H1 (cell line): Measurements from ENCODE around the gene KRTAP17-1. TPM values are rescaled to one million over a fixed set of nuclear protein-coding genes. Genes with fewer than 3 reads are reported as not detected.
"Not testable (repeated sequence)": the region's sequence is repeated elsewhere in the genome, so short reads cannot be mapped to it uniquely, and the experiment has no call there.

ENCODE experiments used
- CTCF ChIA-PET: fragments of 300-600 bp; sonication (Branson Sonifier 250); formaldehyde crosslinking; loops from one replicate; lab custom pipeline; 2021; ENCODE audit not compliant: partially characterized antibody; lab: Charles Lee
- POLR2A ChIA-PET: fragments of 300-600 bp; sonication (Branson Sonifier 250); formaldehyde crosslinking; loops from one replicate; lab custom pipeline; 2021; ENCODE audit warnings: inconsistent platforms; ENCODE audit not compliant: partially characterized antibody; lab: Charles Lee
- DNase-seq, 2 experiments: peaks; one replicate each; pipeline versions ENCODE4 v3.0.0 to v3.0.0-alpha.2; 2010 to 2022; ENCODE audit warnings: low spot score in 2 of 2, low read depth in 1 of 2, mixed read lengths in 1 of 2
- FAIRE-seq: peaks from 2 replicates; lab custom pipeline; 2011; peaks lifted over from hg19 to GRCh38; lab: Jason Lieb, UNC
- H2AFZ ChIP-seq: 2 replicates; pipeline ENCODE4 v1.8.1; 2012; ENCODE audit warnings: low read length, inconsistent platforms
- H2AK5ac ChIP-seq: 2 replicates; pipeline ENCODE4 v1.6.1; 2013; ENCODE audit warnings: low read depth, low read length
- H2BK120ac ChIP-seq: replicated peaks from 2 replicates; pipeline ENCODE3; 2013; ENCODE audit warnings: low read depth, low read length, inconsistent platforms
- H2BK12ac ChIP-seq: 2 replicates; pipeline ENCODE4 v1.6.1; 2013; ENCODE audit warnings: low read depth, low read length
- H2BK15ac ChIP-seq: 2 replicates; pipeline ENCODE4 v1.6.1; 2013; ENCODE audit warnings: low read length
- H2BK20ac ChIP-seq: 2 replicates; pipeline ENCODE4 v1.6.1; 2013; ENCODE audit warnings: low read length
- H2BK5ac ChIP-seq: 2 replicates; pipeline ENCODE4 v1.6.1; 2013; ENCODE audit warnings: low read depth, low read length
- H3K14ac ChIP-seq: 2 replicates; pipeline ENCODE4 v1.6.1; 2013; ENCODE audit warnings: inconsistent platforms; ENCODE audit not compliant: insufficient read length
- H3K18ac ChIP-seq: 2 replicates; pipeline ENCODE4 v1.6.1; 2013; ENCODE audit warnings: low read length; ENCODE audit errors: extremely low read depth
- H3K23ac ChIP-seq: 2 replicates; pipeline ENCODE4 v1.6.1; 2013; ENCODE audit warnings: inconsistent platforms; ENCODE audit not compliant: insufficient read length
- H3K23me2 ChIP-seq: 2 replicates; pipeline ENCODE4 v1.6.1; 2013; ENCODE audit warnings: low read depth, low read length
- H3K27ac ChIP-seq: 2 replicates; pipeline ENCODE4 v1.6.1; 2011; ENCODE audit warnings: low read depth, low read length, inconsistent platforms
- H3K27me3 ChIP-seq, 4 experiments: replicated peaks in 1 of 4; 1 replicate in 1 of 4; 2 replicates in 3 of 4; pipeline versions ENCODE4 v1.6.1 to v1.8.1; 2011 to 2013; ENCODE audit warnings: low read length in 3 of 4, mild to moderate bottlenecking in 3 of 4, inconsistent platforms in 2 of 4, mixed read lengths in 2 of 4, moderate library complexity in 1 of 4; ENCODE audit not compliant: control insufficient read depth in 3 of 4, insufficient read depth in 3 of 4; ENCODE audit errors: extremely low read depth in 1 of 4
- H3K36me3 ChIP-seq, 4 experiments: 2 replicates each; pipeline versions ENCODE4 v1.6.1 to v1.8.1; 2011 to 2013; ENCODE audit warnings: mild to moderate bottlenecking in 4 of 4, low read length in 3 of 4, moderate library complexity in 2 of 4, control low read depth in 1 of 4, inconsistent platforms in 1 of 4; ENCODE audit not compliant: insufficient read depth in 4 of 4, control insufficient read depth in 2 of 4
- H3K4ac ChIP-seq: replicated peaks from 2 replicates; pipeline ENCODE3; 2013; ENCODE audit warnings: low read length, low read depth, mixed read lengths, inconsistent platforms; ENCODE audit not compliant: insufficient read length
- H3K4me1 ChIP-seq, 4 experiments: replicated peaks in 1 of 4; 1 replicate in 1 of 4; 2 replicates in 3 of 4; pipeline versions ENCODE4 v1.6.1 to v1.8.1; 2011 to 2013; ENCODE audit warnings: low read length in 3 of 4, inconsistent platforms in 2 of 4, mixed read lengths in 1 of 4; ENCODE audit not compliant: insufficient read depth in 4 of 4, control insufficient read depth in 3 of 4
- H3K4me2 ChIP-seq, 2 experiments: 2 replicates each; pipeline versions ENCODE4 v1.6.1 to v1.8.1; 2011 to 2013; ENCODE audit warnings: low read depth in 2 of 2, low read length in 2 of 2, control low read depth in 1 of 2, inconsistent platforms in 1 of 2, mild to moderate bottlenecking in 1 of 2; ENCODE audit not compliant: insufficient read depth in 1 of 2
- H3K4me3 ChIP-seq, 4 experiments: fragments of 200-600, 300-600 bp in 1 of 4; sonication (generic), shearing (Covaris generic), sonication (Bioruptor Twin) in 1 of 4; 2 replicates each; pipeline versions ENCODE4 v1.5.1 to v1.8.1; 2011 to 2016; ENCODE audit warnings: low read length in 4 of 4, low read depth in 3 of 4, control low read depth in 2 of 4, inconsistent platforms in 2 of 4, mild to moderate bottlenecking in 2 of 4, mixed read lengths in 1 of 4, moderate library complexity in 1 of 4; ENCODE audit not compliant: insufficient read depth in 2 of 4; ENCODE audit errors: extremely low read depth in 1 of 4
- H3K56ac ChIP-seq: replicated peaks from 2 replicates; pipeline ENCODE3; 2013; ENCODE audit warnings: low read depth, mild to moderate bottlenecking, mixed read lengths, low read length, inconsistent platforms; ENCODE audit not compliant: insufficient read length
- H3K79me1 ChIP-seq: 2 replicates; pipeline ENCODE4 v1.6.1; 2013; ENCODE audit warnings: low read depth, low read length, control low read depth
- H3K79me2 ChIP-seq, 2 experiments: 2 replicates each; pipeline versions ENCODE4 v1.6.1 to v1.8.1; 2012 to 2013; ENCODE audit warnings: low read length in 2 of 2, mild to moderate bottlenecking in 2 of 2, inconsistent platforms in 1 of 2; ENCODE audit not compliant: insufficient read depth in 2 of 2, control insufficient read depth in 1 of 2
- H3K9ac ChIP-seq, 4 experiments: replicated peaks in 1 of 4; 1 replicate in 1 of 4; 2 replicates in 3 of 4; pipeline versions ENCODE4 v1.6.1 to v1.8.1; 2011 to 2013; ENCODE audit warnings: low read depth in 3 of 4, low read length in 3 of 4, control low read depth in 2 of 4, mild to moderate bottlenecking in 2 of 4, moderate library complexity in 2 of 4, inconsistent platforms in 1 of 4; ENCODE audit errors: extremely low read depth in 1 of 4
- H3K9me3 ChIP-seq, 2 experiments: 2 replicates each; pipeline versions ENCODE4 v1.6.1 to v1.8.1; 2012 to 2013; ENCODE audit warnings: mild to moderate bottlenecking in 2 of 2, moderate library complexity in 2 of 2, control low read depth in 1 of 2, inconsistent platforms in 1 of 2, low read depth in 1 of 2, low read length in 1 of 2, mixed read lengths in 1 of 2; ENCODE audit not compliant: insufficient read depth in 2 of 2
- H4K20me1 ChIP-seq, 2 experiments: replicated peaks in 1 of 2; 2 replicates each; pipeline versions ENCODE3 to v1.8.1; 2011 to 2013; ENCODE audit warnings: inconsistent platforms in 2 of 2, low read length in 2 of 2, mild to moderate bottlenecking in 1 of 2; ENCODE audit not compliant: insufficient read depth in 2 of 2, control insufficient read depth in 1 of 2
- H4K5ac ChIP-seq: 2 replicates; pipeline ENCODE4 v1.6.1; 2013; ENCODE audit warnings: low read length, low read depth, mixed read lengths, inconsistent platforms; ENCODE audit not compliant: insufficient read length
- H4K8ac ChIP-seq: 2 replicates; pipeline ENCODE4 v1.8.0; 2013; ENCODE audit warnings: mild to moderate bottlenecking, moderate library complexity, low read length, inconsistent platforms; ENCODE audit not compliant: insufficient read depth; ENCODE audit errors: extremely low read depth
- H4K91ac ChIP-seq: replicated peaks from 2 replicates; pipeline ENCODE3; 2013; ENCODE audit warnings: low read length, mixed read lengths, inconsistent platforms; ENCODE audit not compliant: insufficient read length
- WGBS, 2 experiments: shearing (Covaris generic) in 1 of 2; methylation state at CpG; one replicate each; pipeline versions ENCODE4 v1.1.6 to v1.1.7; 2013 to 2015; ENCODE audit warnings: low lambda C conversion rate in 2 of 2, mixed read lengths in 2 of 2, inconsistent platforms in 1 of 2, low coverage in 1 of 2, missing lambda C conversion rate in 1 of 2; ENCODE audit not compliant: insufficient replicate concordance in 2 of 2, insufficient coverage in 1 of 2, insufficient read length in 1 of 2; ENCODE audit errors: extremely low coverage in 1 of 2, missing lambda C conversion rate in 1 of 2; 5-methylcytosine and 5-hydroxymethylcytosine counted together
- polyA plus RNA-seq, 7 experiments: library from polyadenylated mRNA; depleted of rRNA in 3 of 7; stranded (reverse) in 5 of 7; unstranded in 2 of 7; fragments of >200 nt in 5 of 7; fragments of 200-250 nt in 2 of 7; gene quantifications; 1 replicate in 5 of 7; 2 replicates in 1 of 7; 4 replicates in 1 of 7; pipeline versions ENCODE4 v1.2.1 to v1.2.3, GENCODE V29; 2011 to 2013; ENCODE audit warnings: missing spikeins in 2 of 7, mixed read lengths in 2 of 7
- total RNA-seq: library from RNA; stranded (reverse); fragmentation: NEBNext Ultra II Directional; extraction: Animal tissue kit (Norgen Biotek cat#: 25700); gene quantifications from 2 replicates; pipeline ENCODE4 v1.2.1, GENCODE V29; 2021

KRTAP17-1 gene
- total and polyA plus RNA-seq, 2 of the 8 experiments (the other 6 are each of a cell fraction or from before 2014, with no cell fraction given) = not detected

DNA sequence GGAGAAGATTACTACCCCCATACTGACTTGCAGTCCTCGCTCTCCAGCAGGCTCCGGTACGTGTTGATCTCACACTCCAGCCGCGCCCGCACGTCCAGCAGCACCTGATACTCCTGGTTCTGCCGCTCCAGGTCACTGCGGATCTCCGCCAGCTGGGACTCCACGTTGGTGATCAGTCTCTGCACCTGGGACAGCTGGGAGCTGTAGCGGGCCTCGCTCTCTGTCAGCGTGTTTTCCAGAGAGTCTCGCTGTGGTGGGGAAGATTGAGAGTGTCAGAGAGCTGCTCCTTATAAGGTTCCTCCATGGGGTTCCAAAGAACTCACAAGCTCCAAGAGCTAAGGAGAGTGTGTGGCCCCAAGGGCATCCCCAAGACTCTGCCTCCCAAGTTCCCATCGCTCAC lies 30.9 kb upstream of the KRTAP17-1 start:
- H2BK5ac ChIP-seq, H4K8ac ChIP-seq, H3K36me3 ChIP-seq, H4K91ac ChIP-seq, H2AFZ ChIP-seq, H3K4me1 ChIP-seq, H2BK15ac ChIP-seq, H3K4me2 ChIP-seq, H3K79me2 ChIP-seq, H3K56ac ChIP-seq, H2BK12ac ChIP-seq, H3K23me2 ChIP-seq, H3K23ac ChIP-seq, FAIRE-seq, H4K5ac ChIP-seq, H3K14ac ChIP-seq, H3K9ac ChIP-seq, H3K79me1 ChIP-seq, H3K9me3 ChIP-seq, H3K27me3 ChIP-seq, POLR2A ChIA-PET, H4K20me1 ChIP-seq, H3K4ac ChIP-seq, H2BK20ac ChIP-seq, H3K27ac ChIP-seq, H2AK5ac ChIP-seq, H3K18ac ChIP-seq, DNase-seq, H3K4me3 ChIP-seq, H2BK120ac ChIP-seq: not testable (repeated sequence)
- 92% methylated on average over 10 of the region's 16 CpGs; no CpG with 5 or more reads in 1 of the 2 experiments for WGBS, 2 experiments
- CTCF ChIA-PET = interaction anchor here (4.5 kb wide), 1 partner anchor 17 kb away, joined by 27 read pairs; no protein-coding TSS in a partner anchor
